HL-60 (cell line): ENCODE measurements around the gene SNX9.

ENCODE experiments used
- GABPA ChIP-seq: IDR thresholded peaks from 2 replicates; pipeline ENCODE4 v1.6.1; 2012; ENCODE audit warnings: low read depth
- POLR2AphosphoS5 ChIP-seq: IDR thresholded peaks from 2 replicates; pipeline ENCODE4 v1.6.1; 2012; ENCODE audit warnings: low read depth
- TF ChIP-seq, protein P1 (sequence below): IDR thresholded peaks from one replicate; pipeline ENCODE4 v1.5.1; 2011; ENCODE audit warnings: low read length, control low read depth, inconsistent platforms; ENCODE audit not compliant: insufficient read depth
- TF ChIP-seq, protein P2 (sequence below): IDR thresholded peaks from 2 replicates; pipeline ENCODE4 v1.6.1; 2012; ENCODE audit warnings: low read depth; ENCODE audit not compliant: insufficient replicate concordance

DNA sequence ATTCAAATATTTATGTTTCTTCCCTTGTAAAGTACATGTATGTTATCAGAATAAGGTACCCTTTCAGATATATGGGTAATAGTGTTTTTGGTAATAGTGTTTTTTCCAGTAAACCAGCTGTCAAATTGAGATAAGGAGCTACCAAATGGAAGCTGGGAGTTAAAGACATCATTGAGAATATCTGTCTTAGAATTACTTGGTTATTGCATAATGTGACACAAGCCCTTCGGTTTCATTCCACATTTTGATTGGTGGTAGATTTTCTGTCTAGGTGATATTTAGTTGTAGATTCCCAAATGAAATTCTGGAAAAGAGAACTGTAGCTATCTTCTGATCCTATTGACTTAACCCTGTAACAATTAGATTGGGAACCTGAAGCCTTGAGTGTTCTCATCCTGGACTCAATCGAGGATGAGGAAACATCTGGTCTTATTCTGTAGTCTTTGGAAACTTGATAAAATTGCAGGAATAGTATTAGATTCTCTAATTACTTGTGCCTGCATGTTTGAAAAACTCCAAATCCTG is 83.6 kb downstream of the SNX9 start:
- TF ChIP-seq, protein P1, sequence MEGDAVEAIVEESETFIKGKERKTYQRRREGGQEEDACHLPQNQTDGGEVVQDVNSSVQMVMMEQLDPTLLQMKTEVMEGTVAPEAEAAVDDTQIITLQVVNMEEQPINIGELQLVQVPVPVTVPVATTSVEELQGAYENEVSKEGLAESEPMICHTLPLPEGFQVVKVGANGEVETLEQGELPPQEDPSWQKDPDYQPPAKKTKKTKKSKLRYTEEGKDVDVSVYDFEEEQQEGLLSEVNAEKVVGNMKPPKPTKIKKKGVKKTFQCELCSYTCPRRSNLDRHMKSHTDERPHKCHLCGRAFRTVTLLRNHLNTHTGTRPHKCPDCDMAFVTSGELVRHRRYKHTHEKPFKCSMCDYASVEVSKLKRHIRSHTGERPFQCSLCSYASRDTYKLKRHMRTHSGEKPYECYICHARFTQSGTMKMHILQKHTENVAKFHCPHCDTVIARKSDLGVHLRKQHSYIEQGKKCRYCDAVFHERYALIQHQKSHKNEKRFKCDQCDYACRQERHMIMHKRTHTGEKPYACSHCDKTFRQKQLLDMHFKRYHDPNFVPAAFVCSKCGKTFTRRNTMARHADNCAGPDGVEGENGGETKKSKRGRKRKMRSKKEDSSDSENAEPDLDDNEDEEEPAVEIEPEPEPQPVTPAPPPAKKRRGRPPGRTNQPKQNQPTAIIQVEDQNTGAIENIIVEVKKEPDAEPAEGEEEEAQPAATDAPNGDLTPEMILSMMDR, result no peak
- TF ChIP-seq, protein P2, sequence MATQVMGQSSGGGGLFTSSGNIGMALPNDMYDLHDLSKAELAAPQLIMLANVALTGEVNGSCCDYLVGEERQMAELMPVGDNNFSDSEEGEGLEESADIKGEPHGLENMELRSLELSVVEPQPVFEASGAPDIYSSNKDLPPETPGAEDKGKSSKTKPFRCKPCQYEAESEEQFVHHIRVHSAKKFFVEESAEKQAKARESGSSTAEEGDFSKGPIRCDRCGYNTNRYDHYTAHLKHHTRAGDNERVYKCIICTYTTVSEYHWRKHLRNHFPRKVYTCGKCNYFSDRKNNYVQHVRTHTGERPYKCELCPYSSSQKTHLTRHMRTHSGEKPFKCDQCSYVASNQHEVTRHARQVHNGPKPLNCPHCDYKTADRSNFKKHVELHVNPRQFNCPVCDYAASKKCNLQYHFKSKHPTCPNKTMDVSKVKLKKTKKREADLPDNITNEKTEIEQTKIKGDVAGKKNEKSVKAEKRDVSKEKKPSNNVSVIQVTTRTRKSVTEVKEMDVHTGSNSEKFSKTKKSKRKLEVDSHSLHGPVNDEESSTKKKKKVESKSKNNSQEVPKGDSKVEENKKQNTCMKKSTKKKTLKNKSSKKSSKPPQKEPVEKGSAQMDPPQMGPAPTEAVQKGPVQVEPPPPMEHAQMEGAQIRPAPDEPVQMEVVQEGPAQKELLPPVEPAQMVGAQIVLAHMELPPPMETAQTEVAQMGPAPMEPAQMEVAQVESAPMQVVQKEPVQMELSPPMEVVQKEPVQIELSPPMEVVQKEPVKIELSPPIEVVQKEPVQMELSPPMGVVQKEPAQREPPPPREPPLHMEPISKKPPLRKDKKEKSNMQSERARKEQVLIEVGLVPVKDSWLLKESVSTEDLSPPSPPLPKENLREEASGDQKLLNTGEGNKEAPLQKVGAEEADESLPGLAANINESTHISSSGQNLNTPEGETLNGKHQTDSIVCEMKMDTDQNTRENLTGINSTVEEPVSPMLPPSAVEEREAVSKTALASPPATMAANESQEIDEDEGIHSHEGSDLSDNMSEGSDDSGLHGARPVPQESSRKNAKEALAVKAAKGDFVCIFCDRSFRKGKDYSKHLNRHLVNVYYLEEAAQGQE, result no peak
- TF ChIP-seq POLR2AphosphoS5, result no peak
- no peak for TF ChIP-seq GABPA
